Upper lobe of left lung (tissue), 6 donors: ENCODE results near the gene CAT. TPM values are rescaled to one million over a fixed set of nuclear protein-coding genes. Genes with fewer than 3 reads are reported as not detected.

Experiments used
- ATAC-seq, 2 donors: fragments of 200-7000 bp; cut with Tn5 transposase; one replicate each; pipeline ENCODE4 v1.9.1; 2022; ENCODE audit warnings: mild to moderate bottlenecking in 2 of 2, moderate library complexity in 2 of 2; ENCODE audit not compliant: low FRiP score in 2 of 2
- DNase-seq, 2 donors: peaks; one replicate each; pipeline ENCODE4 v3.0.0-alpha.2; 2019 to 2020
- H3K27ac ChIP-seq, 4 donors: fragments of 200-600 bp; sonication (generic); one replicate each; pipeline ENCODE4 v1.5.1; 2016 to 2019
- H3K27me3 ChIP-seq, 4 donors: fragments of 200-600 bp; sonication (generic); one replicate each; pipeline ENCODE4 v1.5.1; 2017 to 2019
- H3K36me3 ChIP-seq, 4 donors: fragments of 200-600 bp; sonication (generic); one replicate each; pipeline ENCODE4 v1.5.1; 2016 to 2019
- H3K4me1 ChIP-seq, 4 donors: fragments of 200-600 bp; sonication (generic); one replicate each; pipeline ENCODE4 v1.5.1; 2018 to 2019
- H3K4me3 ChIP-seq, 4 donors: fragments of 200-600 bp; sonication (generic); one replicate each; pipeline ENCODE4 v1.5.1; 2017 to 2019; ENCODE audit warnings: mild to moderate bottlenecking in 2 of 4, moderate library complexity in 1 of 4
- H3K9me3 ChIP-seq, 4 donors: fragments of 200-600 bp; sonication (generic); one replicate each; pipeline ENCODE4 v1.5.1; 2018 to 2019
- CTCF ChIP-seq, 6 experiments: fragments of 450-650 bp in 4 of 6; fragments of 200-600 bp in 2 of 6; sonication (generic) in 2 of 6; IDR thresholded peaks; one replicate each; pipeline ENCODE4 v1.5.1; 2016 to 2019; ENCODE audit warnings: antibody characterized with exemption in 6 of 6
- EP300 ChIP-seq, 4 donors: sonication (generic); formaldehyde crosslinking; IDR thresholded peaks; one replicate each; pipeline ENCODE4 v1.5.1; 2017; ENCODE audit warnings: antibody characterized with exemption in 4 of 4, control low read depth in 2 of 4
- POLR2A ChIP-seq, 4 donors: fragments of 450-650 bp; IDR thresholded peaks; one replicate each; pipeline ENCODE4 v1.5.1; 2016 to 2017; ENCODE audit warnings: antibody characterized with exemption in 4 of 4, mild to moderate bottlenecking in 2 of 4
- POLR2AphosphoS5 ChIP-seq, 2 donors: sonication (generic); formaldehyde crosslinking; IDR thresholded peaks; one replicate each; pipeline ENCODE4 v1.5.1; 2017; ENCODE audit warnings: antibody characterized with exemption in 2 of 2
- WGBS, 2 donors: methylation state at CpG; one replicate each; pipeline ENCODE4 v1.1.5; 2017 to 2018; 5-methylcytosine and 5-hydroxymethylcytosine counted together
- total RNA-seq, 6 donors: library from RNA; depleted of rRNA in 4 of 6; stranded (reverse); fragments of >200 nt in 4 of 6; gene quantifications; one replicate each; pipeline versions ENCODE4 v1.1.0 to v1.2.1, GENCODE V29; 2016 to 2021
- donor health status: DM: no; HTN: no; CAD: no; lungs with moderate emphysema.
- donor health status: DM: no; HTN: yes; CAD: no; lungs with severe emphysema.

Gene CAT
- total RNA-seq, 6 donors from 2014 or later: 133 to 380 (median 185) TPM

GRCh38 chr11:34492806-34493414 lies 54.2 kb downstream of the CAT start:
- Histone ChIP-seq H3K36me3 (no peaks in the 10 kb centered on the region), H3K27ac (no peak overlapping the region), H3K27me3 (no peaks in the 10 kb centered on the region), H3K4me1 (peaks cover 0 to 12% (median 4%) of the 10 kb centered on the region in 4 donors), H3K4me3 (no peak overlapping the region), H3K9me3 (no peaks in the 10 kb centered on the region)
- peak in 1 of 2 donors; percentile 71 for ATAC-seq
- DNase-seq: peak in 1 of 2 donors; percentile 68
- TF ChIP-seq CTCF (IDR thresholded peaks at IDR 0.05) (peak; percentile 36 to 73 (median 59)), POLR2AphosphoS5 (IDR thresholded peaks at IDR 0.05) (no peak), EP300 (IDR thresholded peaks at IDR 0.05) (no peak), POLR2A (IDR thresholded peaks at IDR 0.05) (no peak)
- 49 to 52% methylated on average over 8 of the region's 8 CpGs for WGBS, 2 donors

- DNase-seq (no peak), ATAC-seq (no peak)
- peaks cover 0 to 12% (median 4%) of the 10 kb centered on the region in 4 donors for H3K4me1 ChIP-seq
- no peak overlapping the region for H3K4me3 ChIP-seq
- TF ChIP-seq CTCF (IDR thresholded peaks at IDR 0.05): no peak
- H3K27ac ChIP-seq: no peak overlapping the region
- H3K36me3 ChIP-seq: no peaks in the 10 kb centered on the region
- H3K27me3 ChIP-seq: no peaks in the 10 kb centered on the region
- 68 to 87% methylated on average over 3 to 8 of the region's 8 CpGs for WGBS, 2 donors
- H3K9me3 ChIP-seq: no peaks in the 10 kb centered on the region
Measured at GRCh38 chr11:34493468-34493867, 54.7 kb downstream of the CAT start.

GRCh38 chr11:34493926-34494595 lies 55.3 kb downstream of the CAT start:
- H3K4me1 ChIP-seq: peaks cover 0 to 15% (median 4%) of the 10 kb centered on the region in 4 donors
- WGBS, 2 donors: 78 to 83% methylated on average over 3 to 4 of the region's 4 CpGs
- H3K36me3 ChIP-seq: no peaks in the 10 kb centered on the region
- H3K4me3 ChIP-seq: no peak overlapping the region
- no peak for TF ChIP-seq EP300 (IDR thresholded peaks at IDR 0.05)
- TF ChIP-seq CTCF (IDR thresholded peaks at IDR 0.05): no peak
- TF ChIP-seq POLR2A (IDR thresholded peaks at IDR 0.05): no peak
- TF ChIP-seq POLR2AphosphoS5 (IDR thresholded peaks at IDR 0.05): no peak
- ATAC-seq (no peak), DNase-seq (no peak)
- no peaks in the 10 kb centered on the region for H3K9me3 ChIP-seq
- H3K27me3 ChIP-seq: no peaks in the 10 kb centered on the region
- peak overlapping the region in 1 of 4 donors; percentile 86 for H3K27ac ChIP-seq

- WGBS, 2 donors: 76 to 83% methylated on average over 12 of the region's 12 CpGs
- Histone ChIP-seq H3K4me1 (peaks cover 0 to 22% (median 4%) of the 10 kb centered on the region in 4 donors), H3K27me3 (no peaks in the 10 kb centered on the region), H3K9me3 (no peaks in the 10 kb centered on the region), H3K27ac (peak overlapping the region in 3 of 4 donors; percentile 68 to 86 (median 69)), H3K4me3 (no peak overlapping the region), H3K36me3 (no peaks in the 10 kb centered on the region)
- TF ChIP-seq POLR2A (IDR thresholded peaks at IDR 0.05): no peak
- TF ChIP-seq POLR2AphosphoS5 (IDR thresholded peaks at IDR 0.05): no peak
- TF ChIP-seq EP300 (IDR thresholded peaks at IDR 0.05): no peak
- ATAC-seq (no peak), DNase-seq (peak in 1 of 2 donors; percentile 61)
Measured at GRCh38 chr11:34495239-34495723, 56.5 kb downstream of the CAT start.

- Histone ChIP-seq H3K27me3 (no peaks in the 10 kb centered on the region), H3K36me3 (no peaks in the 10 kb centered on the region), H3K27ac (peak overlapping the region; percentile 20 to 86 (median 68)), H3K4me3 (no peak overlapping the region), H3K4me1 (peaks cover under 1 to 27% (median 5%) of the 10 kb centered on the region in 4 donors), H3K9me3 (no peaks in the 10 kb centered on the region)
- TF ChIP-seq EP300 (IDR thresholded peaks at IDR 0.05) (peak in 2 of 4 donors; percentile 49 to 54), POLR2A (IDR thresholded peaks at IDR 0.05) (peak in 1 of 4 donors; percentile 39), POLR2AphosphoS5 (IDR thresholded peaks at IDR 0.05) (no peak)
- WGBS, 2 donors: 55 to 58% methylated on average over 17 to 21 of the region's 26 CpGs
- peak; percentile 75 to 89 for DNase-seq
- ATAC-seq: peak; percentile 62 to 89
Measured at GRCh38 chr11:34495724-34496377, 57.1 kb downstream of the CAT start.
